GM12878 (cell line): ENCODE results near the gene PPP1R27. TPM values are rescaled to one million over a fixed set of nuclear protein-coding genes. Genes with fewer than 3 reads are reported as not detected.

ENCODE experiments used
- ATAC-seq: fragments of 200-7000 bp; cut with Tn5 transposase; 3 replicates; pipeline ENCODE4 v1.9.1; 2020; ENCODE audit warnings: mild to moderate bottlenecking, moderate library complexity
- BruUV-seq: library from RNA; stranded (reverse); fragments of 400-500 nt; replicated peaks from 2 replicates; lab custom pipeline; 2021; lab: Mats Ljungman, UMichigan
- CTCF ChIA-PET: fragments of 300-600 bp; sonication (Branson Sonifier 250); formaldehyde crosslinking; extraction: SDS; loops from one replicate; lab custom pipeline; 2021; ENCODE audit warnings: inconsistent platforms; lab: Yijun Ruan, JAX
- POLR2A ChIA-PET: fragments of 350-600 bp; formaldehyde crosslinking; extraction: SDS; loops from one replicate; lab custom pipeline; 2021; ENCODE audit warnings: inconsistent platforms; lab: Charles Lee
- RAD21 ChIA-PET: fragments of 300-600 bp; sonication (Branson Sonifier 250); formaldehyde crosslinking; loops from one replicate; lab custom pipeline; 2023; ENCODE audit warnings: antibody characterized with exemption; ENCODE audit not compliant: unreplicated experiment; lab: Charles Lee
- SMC1A ChIA-PET: fragments of 300-600 bp; sonication (Branson Sonifier 250); formaldehyde crosslinking; loops from one replicate; lab custom pipeline; 2023; ENCODE audit not compliant: unreplicated experiment, uncharacterized antibody; lab: Charles Lee
- DNase-seq: peaks from one replicate; pipeline ENCODE4 v3.0.0-alpha.2; 2011; ENCODE audit warnings: low read depth, low spot score
- FAIRE-seq: peaks from 3 replicates; lab custom pipeline; 2011; peaks lifted over from hg19 to GRCh38; lab: Jason Lieb, UNC
- H2AFZ ChIP-seq: 2 replicates; pipeline ENCODE4 v1.6.0; 2011; ENCODE audit warnings: low read depth, low read length, control low read depth; ENCODE audit not compliant: control insufficient read depth
- H3K27ac ChIP-seq: 2 replicates; pipeline ENCODE4 v1.5.1; 2011; ENCODE audit warnings: control low read depth; ENCODE audit not compliant: control insufficient read depth, insufficient read depth
- H3K27me3 ChIP-seq, 2 experiments: replicated peaks in 1 of 2; 2 replicates each; pipeline versions ENCODE4 v1.6.0 to v1.6.1; 2011; ENCODE audit warnings: low read length in 1 of 2; ENCODE audit not compliant: control insufficient read depth in 2 of 2, insufficient read depth in 2 of 2
- H3K36me3 ChIP-seq, 2 experiments: 2 replicates each; pipeline ENCODE4 v1.5.1; 2011; ENCODE audit warnings: low read length in 1 of 2; ENCODE audit not compliant: control insufficient read depth in 2 of 2, insufficient read depth in 2 of 2
- H3K4me1 ChIP-seq: 2 replicates; pipeline ENCODE4 v1.6.1; 2011; ENCODE audit warnings: mild to moderate bottlenecking, low read length, moderate library complexity, mixed read lengths; ENCODE audit not compliant: control insufficient read depth, insufficient read depth
- H3K4me2 ChIP-seq: 2 replicates; pipeline ENCODE4 v1.6.0; 2011; ENCODE audit warnings: control low read depth; ENCODE audit not compliant: control insufficient read depth, insufficient read depth
- H3K4me3 ChIP-seq: fragments of 200-600 bp; sonication (generic); 2 replicates; pipeline ENCODE4 v1.5.1; 2016
- H3K79me2 ChIP-seq: 2 replicates; pipeline ENCODE4 v1.6.0; 2011; ENCODE audit warnings: low read length; ENCODE audit not compliant: control insufficient read depth, insufficient read depth
- H3K9ac ChIP-seq: 2 replicates; pipeline ENCODE4 v1.8.0; 2011; ENCODE audit warnings: low read length, control low read depth, mixed read lengths; ENCODE audit not compliant: control insufficient read depth, insufficient read depth
- H3K9me3 ChIP-seq: replicated peaks from 3 replicates; pipeline ENCODE4 v1.5.1; 2011; ENCODE audit warnings: mild to moderate bottlenecking, low read length; ENCODE audit not compliant: control insufficient read depth, insufficient read depth
- H4K20me1 ChIP-seq: 2 replicates; pipeline ENCODE4 v1.6.0; 2011; ENCODE audit not compliant: control insufficient read depth, insufficient read depth
- CBX3 ChIP-seq: fragments of 200-600 bp; sonication (generic); IDR thresholded peaks from 2 replicates; pipeline ENCODE4 v1.6.1; 2016; ENCODE audit warnings: low read depth, borderline replicate concordance
- CREB1 ChIP-seq: IDR thresholded peaks from 2 replicates; pipeline ENCODE4 v1.6.1; 2012; ENCODE audit warnings: low read depth, mild to moderate bottlenecking, inconsistent platforms
- HCFC1 ChIP-seq: fragments of 150-350 bp; IDR thresholded peaks from 2 replicates; pipeline ENCODE4 v1.6.1; 2014; ENCODE audit warnings: low read length
- KDM1A ChIP-seq: fragments of 200-600 bp; sonication (generic); IDR thresholded peaks from 2 replicates; pipeline ENCODE4 v1.6.1; 2016; ENCODE audit warnings: borderline replicate concordance
- MLLT1 ChIP-seq: fragments of 450-650 bp; IDR thresholded peaks from 2 replicates; pipeline ENCODE4 v1.6.1; 2016; ENCODE audit warnings: mild to moderate bottlenecking
- NFYB ChIP-seq: IDR thresholded peaks from 2 replicates; pipeline ENCODE4 v1.6.1; 2011; ENCODE audit warnings: low read depth, mild to moderate bottlenecking, low read length, improper control_type of control experiment, moderate library complexity; ENCODE audit not compliant: insufficient read depth
- NR2F1 ChIP-seq: fragments of 450-650 bp; conservative IDR thresholded peaks from 2 replicates; pipeline ENCODE4 v1.6.1; 2017; ENCODE audit warnings: mild to moderate bottlenecking
- PAX5 ChIP-seq: IDR thresholded peaks from 2 replicates; pipeline ENCODE4 v1.6.1; 2011; ENCODE audit warnings: low read depth, low read length, borderline replicate concordance
- RUNX3 ChIP-seq: IDR thresholded peaks from 2 replicates; pipeline ENCODE4 v1.6.1; 2012; ENCODE audit warnings: low read length, inconsistent platforms
- SMC3 ChIP-seq: IDR thresholded peaks from 2 replicates; pipeline ENCODE4 v1.6.1; 2011; ENCODE audit warnings: low read length, improper control_type of control experiment, borderline replicate concordance
- SREBF1 ChIP-seq: IDR thresholded peaks from 2 replicates; pipeline ENCODE4 v1.6.1; 2012; ENCODE audit warnings: mild to moderate bottlenecking, low read length
- TARDBP ChIP-seq: IDR thresholded peaks from 2 replicates; pipeline ENCODE4 v1.6.1; 2016; ENCODE audit warnings: borderline replicate concordance
- TCF12 ChIP-seq: IDR thresholded peaks from 2 replicates; pipeline ENCODE4 v1.6.1; 2011; ENCODE audit warnings: low read depth, mild to moderate bottlenecking, low read length
- ZNF274 ChIP-seq: IDR thresholded peaks from one replicate; pipeline ENCODE4 v1.8.0; 2011; ENCODE audit not compliant: insufficient read length, insufficient read depth
- WGBS: methylation state at CpG from one replicate; pipeline ENCODE4 v1.1.6; 2016; ENCODE audit warnings: low lambda C conversion rate; ENCODE audit not compliant: insufficient replicate concordance, insufficient coverage; ENCODE audit errors: missing lambda C conversion rate; 5-methylcytosine and 5-hydroxymethylcytosine counted together
- in situ Hi-C: fragments of 300-500 bp; cut with MboI; formaldehyde crosslinking; loops from 9 replicates; pipeline ENCODE4 v1.14.3; 2018; ENCODE audit warnings: mixed read lengths
- intact Hi-C: fragments of 100-400 bp; cut with micrococcal nuclease; formaldehyde crosslinking; loops from one replicate; pipeline ENCODE4 v1.14.2; 2022; ENCODE audit not compliant: unreplicated experiment
- polyA plus RNA-seq, 11 experiments: library from polyadenylated mRNA; depleted of rRNA in 4 of 11; unstranded in 6 of 11; stranded (reverse) in 5 of 11; fragments of >200 nt; fragmentation: Nextera tagmentation in 4 of 11; fragmentation: Illumina TruSeq in 1 of 11; extraction: Ambion mirVana in 4 of 11; extraction: Trizol in 1 of 11; gene quantifications; 1 replicate in 1 of 11; 2 replicates in 10 of 11; pipeline versions ENCODE4 v1.2.1 to v1.2.3, GENCODE V29; 2011 to 2016; ENCODE audit warnings: inconsistent platforms in 2 of 11, missing spikeins in 2 of 11, low read depth in 1 of 11
- total RNA-seq, 4 experiments: library from RNA; depleted of rRNA in 3 of 4; stranded (reverse); fragments of >200 nt in 3 of 4; fragmentation: Illumina TruSeq in 1 of 4; extraction: Trizol in 1 of 4; gene quantifications; 2 replicates each; pipeline versions ENCODE4 v1.2.1 to v1.2.3, GENCODE V29; 2013 to 2021
- TF ChIP-seq, protein P1 (sequence below): IDR thresholded peaks from 2 replicates; pipeline ENCODE4 v1.6.1; 2011; ENCODE audit warnings: low read depth, low read length, improper control_type of control experiment, borderline replicate concordance
- TF ChIP-seq, protein P2 (sequence below): fragments of 450-650 bp; formaldehyde crosslinking; IDR thresholded peaks from 2 replicates; pipeline ENCODE4 v1.4.0; 2022; ENCODE audit warnings: mild to moderate bottlenecking, moderate library complexity

PPP1R27 gene
- total and polyA plus RNA-seq, 10 of the 15 experiments (the other 5 are each of a cell fraction or from before 2014, with no cell fraction given) = 0.17 to 1.6 (median 0.49) TPM; not detected in 3

- Histone ChIP-seq H3K79me2 (no peaks in the 10 kb centered on the region), H3K4me1 (no peaks in the 10 kb centered on the region), H3K4me2 (no peak overlapping the region), H3K9me3 (no peaks in the 10 kb centered on the region), H2AFZ (no peak overlapping the region), H4K20me1 (no peaks in the 10 kb centered on the region), H3K27me3 (no peaks in the 10 kb centered on the region), H3K4me3 (no peak overlapping the region), H3K36me3 (no peaks in the 10 kb centered on the region), H3K9ac (no peak overlapping the region), H3K27ac (no peak overlapping the region)
- no TSS peak for BruUV-seq
- TF ChIP-seq NFYB (no peak), TCF12 (no peak), HCFC1 (no peak), RUNX3 (no peak), PAX5 (no peak), KDM1A (no peak), SMC3 (no peak), CREB1 (no peak), NR2F1 (no peak), ZNF274 (no peak), SREBF1 (no peak), MLLT1 (no peak), TARDBP (no peak), CBX3 (no peak)
- TF ChIP-seq, protein P1, sequence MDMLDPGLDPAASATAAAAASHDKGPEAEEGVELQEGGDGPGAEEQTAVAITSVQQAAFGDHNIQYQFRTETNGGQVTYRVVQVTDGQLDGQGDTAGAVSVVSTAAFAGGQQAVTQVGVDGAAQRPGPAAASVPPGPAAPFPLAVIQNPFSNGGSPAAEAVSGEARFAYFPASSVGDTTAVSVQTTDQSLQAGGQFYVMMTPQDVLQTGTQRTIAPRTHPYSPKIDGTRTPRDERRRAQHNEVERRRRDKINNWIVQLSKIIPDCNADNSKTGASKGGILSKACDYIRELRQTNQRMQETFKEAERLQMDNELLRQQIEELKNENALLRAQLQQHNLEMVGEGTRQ = no peak
- TF ChIP-seq, protein P2, sequence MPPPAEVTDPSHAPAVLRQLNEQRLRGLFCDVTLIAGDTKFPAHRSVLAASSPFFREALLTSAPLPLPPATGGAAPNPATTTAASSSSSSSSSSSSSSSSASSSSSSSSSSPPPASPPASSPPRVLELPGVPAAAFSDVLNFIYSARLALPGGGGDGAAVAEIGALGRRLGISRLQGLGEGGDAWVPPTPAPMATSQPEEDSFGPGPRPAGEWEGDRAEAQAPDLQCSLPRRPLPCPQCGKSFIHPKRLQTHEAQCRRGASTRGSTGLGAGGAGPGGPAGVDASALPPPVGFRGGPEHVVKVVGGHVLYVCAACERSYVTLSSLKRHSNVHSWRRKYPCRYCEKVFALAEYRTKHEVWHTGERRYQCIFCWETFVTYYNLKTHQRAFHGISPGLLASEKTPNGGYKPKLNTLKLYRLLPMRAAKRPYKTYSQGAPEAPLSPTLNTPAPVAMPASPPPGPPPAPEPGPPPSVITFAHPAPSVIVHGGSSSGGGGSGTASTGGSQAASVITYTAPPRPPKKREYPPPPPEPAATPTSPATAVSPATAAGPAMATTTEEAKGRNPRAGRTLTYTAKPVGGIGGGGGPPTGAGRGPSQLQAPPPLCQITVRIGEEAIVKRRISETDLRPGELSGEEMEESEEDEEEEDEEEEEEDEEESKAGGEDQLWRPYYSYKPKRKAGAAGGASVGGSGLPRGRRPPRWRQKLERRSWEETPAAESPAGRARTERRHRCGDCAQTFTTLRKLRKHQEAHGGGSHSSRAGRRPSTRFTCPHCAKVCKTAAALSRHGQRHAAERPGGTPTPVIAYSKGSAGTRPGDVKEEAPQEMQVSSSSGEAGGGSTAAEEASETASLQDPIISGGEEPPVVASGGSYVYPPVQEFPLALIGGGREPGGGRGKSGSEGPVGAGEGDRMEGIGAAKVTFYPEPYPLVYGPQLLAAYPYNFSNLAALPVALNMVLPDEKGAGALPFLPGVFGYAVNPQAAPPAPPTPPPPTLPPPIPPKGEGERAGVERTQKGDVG (CRISPR knock-in tag) = no peak
- in situ Hi-C loops (no loop called here), intact Hi-C loops (no loop called here)
- CTCF ChIA-PET = no interaction called here
- no peak for ATAC-seq
- POLR2A ChIA-PET = no interaction called here
- SMC1A ChIA-PET = no interaction called here
- no peak for FAIRE-seq
- 51% methylated on average over 4 of the region's 8 CpGs for WGBS
- DNase-seq = no peak
- RAD21 ChIA-PET = interaction anchor here (0.6 kb wide), 1 partner anchor 10 kb away, joined by 4 read pairs; no protein-coding TSS in a partner anchor
Measured at GRCh38 chr17:81810476-81810875, 24.4 kb downstream of the PPP1R27 start.
